Measurements from ENCODE around the gene EIF3D.

Gene EIF3D

DNA sequence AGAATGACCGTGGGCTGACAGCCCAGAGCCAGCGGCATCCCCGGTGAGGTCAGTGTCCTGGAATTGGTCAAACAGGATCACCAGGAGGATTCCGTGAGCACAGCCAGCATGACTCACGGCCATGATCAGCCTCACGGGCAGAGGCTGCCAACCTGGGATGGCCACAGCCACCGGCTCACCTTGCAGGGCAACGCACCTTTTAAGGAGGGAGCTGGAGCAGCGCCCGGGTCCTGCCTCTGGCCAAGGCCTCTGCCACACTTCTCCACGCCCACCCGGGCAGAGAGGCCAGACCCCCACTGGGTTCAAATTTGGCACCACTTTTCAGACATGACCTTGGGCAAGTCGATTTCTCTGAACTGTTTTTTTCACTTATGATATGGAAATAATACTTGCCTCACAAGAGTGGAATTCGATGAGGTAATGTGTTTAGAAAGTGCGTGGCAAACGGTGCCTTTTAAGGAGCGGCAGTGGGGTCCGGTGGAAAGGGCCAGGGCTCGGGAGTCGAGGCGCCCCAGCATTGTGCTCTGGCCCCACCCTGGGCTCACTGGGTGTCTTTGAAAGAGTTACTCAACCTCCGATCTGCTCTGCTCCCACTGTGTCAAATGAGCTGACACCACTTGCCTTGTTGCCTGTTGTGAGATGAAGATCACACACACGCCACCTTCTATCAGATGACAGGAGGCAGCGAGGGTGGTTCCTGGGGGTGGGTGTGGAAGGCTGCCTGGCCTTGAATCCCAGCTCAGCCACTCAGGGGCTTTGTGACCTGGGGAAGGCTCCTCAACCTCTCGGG lies 63.5 kb downstream of the EIF3D start:
- no peak overlapping the region for H3K4me3 ChIP-seq (ENCODE audit: low read depth, low read length)
- no peaks in the 10 kb centered on the region for H3K36me3 ChIP-seq (ENCODE audit: insufficient read depth, low read length)
- peaks cover 48% of the 10 kb centered on the region for H3K4me1 ChIP-seq (ENCODE audit: control insufficient read depth, insufficient read depth, low read length, unreplicated experiment)
- H3K79me2 ChIP-seq (ENCODE audit: control insufficient read depth, insufficient read depth, low read length, unreplicated experiment): no peaks in the 10 kb centered on the region
- H3K27me3 ChIP-seq (ENCODE audit: insufficient read depth, low read length): no peaks in the 10 kb centered on the region
- peak overlapping the region; percentile 90 for H3K27ac ChIP-seq (ENCODE audit: low read depth, low read length)
- H2AFZ ChIP-seq (ENCODE audit: low read length, unreplicated experiment): no peak overlapping the region

DNA sequence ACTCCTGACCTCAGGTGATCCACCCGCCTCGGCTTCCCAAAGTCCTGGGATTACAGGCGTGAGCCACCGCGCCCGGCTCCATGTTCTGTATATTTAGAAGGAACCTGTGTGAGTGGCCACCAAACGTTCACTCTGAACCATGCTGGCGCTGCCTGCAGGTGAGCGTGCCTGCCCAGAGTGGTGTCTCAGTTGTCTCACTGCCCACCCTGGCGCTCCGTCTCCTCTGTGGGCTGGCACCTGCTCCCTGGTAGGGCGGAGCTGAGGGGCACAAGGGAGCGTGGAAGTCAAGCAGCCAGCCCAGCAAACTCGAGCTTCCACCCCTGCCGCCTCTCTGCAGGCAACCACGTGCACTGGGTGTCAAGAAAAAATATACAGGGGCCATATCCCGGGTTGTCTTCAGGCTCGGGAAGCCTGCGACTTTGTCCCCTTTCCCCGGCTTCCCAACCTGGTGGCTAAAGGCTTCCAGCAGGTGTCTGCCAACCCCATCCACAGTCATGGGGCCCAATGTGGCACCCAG lies 64.2 kb downstream of the EIF3D start:
- peak overlapping the region; percentile 90; the same call in 1 of the 2 replicates for H3K27ac ChIP-seq (ENCODE audit: low read depth, low read length)
- H3K36me3 ChIP-seq (ENCODE audit: insufficient read depth, low read length): no peaks in the 10 kb centered on the region
- H3K79me2 ChIP-seq (ENCODE audit: control insufficient read depth, insufficient read depth, low read length, unreplicated experiment): no peaks in the 10 kb centered on the region
- H3K4me1 ChIP-seq (ENCODE audit: control insufficient read depth, insufficient read depth, low read length, unreplicated experiment): peaks cover 48% of the 10 kb centered on the region
- no peak overlapping the region for H3K4me3 ChIP-seq (ENCODE audit: low read depth, low read length)
- no peaks in the 10 kb centered on the region for H3K27me3 ChIP-seq (ENCODE audit: insufficient read depth, low read length)
- no peak overlapping the region for H2AFZ ChIP-seq (ENCODE audit: low read length, unreplicated experiment)

DNA sequence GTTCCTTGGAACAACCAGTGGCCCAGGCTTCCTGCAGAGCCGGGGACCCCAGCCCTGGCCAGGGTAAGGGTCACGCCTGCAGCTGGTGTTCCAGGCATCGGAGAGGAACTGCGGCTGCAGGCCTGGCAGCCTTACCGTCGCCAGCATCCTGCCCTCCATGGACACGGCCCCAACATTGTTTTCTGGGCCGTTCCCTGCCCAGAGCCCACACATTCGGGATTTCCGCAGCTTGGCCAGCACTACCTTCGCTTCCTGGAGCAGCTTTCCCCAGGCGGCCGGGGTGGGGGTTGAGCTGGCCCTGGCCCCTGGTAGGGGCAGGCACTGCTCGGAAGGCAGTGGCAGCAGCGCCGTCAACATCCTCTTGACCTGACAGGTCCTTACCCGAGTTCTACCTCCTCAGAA lies 65.2 kb downstream of the EIF3D start:
- Histone ChIP-seq H3K27me3 (ENCODE audit: insufficient read depth, low read length) (no peaks in the 10 kb centered on the region), H3K27ac (ENCODE audit: low read depth, low read length) (no peak overlapping the region)

GRCh38 chr22:36461665-36462649 lies 67.0 kb downstream of the EIF3D start:
- no peak overlapping the region for H3K27ac ChIP-seq (ENCODE audit: low read depth, low read length)
- no peaks in the 10 kb centered on the region for H3K27me3 ChIP-seq (ENCODE audit: insufficient read depth, low read length)
- no peak overlapping the region for H2AFZ ChIP-seq (ENCODE audit: low read length, unreplicated experiment)
- no peaks in the 10 kb centered on the region for H3K79me2 ChIP-seq (ENCODE audit: control insufficient read depth, insufficient read depth, low read length, unreplicated experiment)
- H3K4me3 ChIP-seq (ENCODE audit: low read depth, low read length): no peak overlapping the region
- H3K4me1 ChIP-seq (ENCODE audit: control insufficient read depth, insufficient read depth, low read length, unreplicated experiment): peaks cover 32% of the 10 kb centered on the region
- H3K36me3 ChIP-seq (ENCODE audit: insufficient read depth, low read length): no peaks in the 10 kb centered on the region

More for the DNA sequence above, 65.2 kb downstream of the EIF3D start:
- Histone ChIP-seq H2AFZ (ENCODE audit: low read length, unreplicated experiment) (no peak overlapping the region), H3K4me1 (ENCODE audit: control insufficient read depth, insufficient read depth, low read length, unreplicated experiment) (peaks cover 48% of the 10 kb centered on the region), H3K79me2 (ENCODE audit: control insufficient read depth, insufficient read depth, low read length, unreplicated experiment) (no peaks in the 10 kb centered on the region), H3K4me3 (ENCODE audit: low read depth, low read length) (no peak overlapping the region), H3K36me3 (ENCODE audit: insufficient read depth, low read length) (no peaks in the 10 kb centered on the region)
